ENCODE results near the gene PLSCR5. TPM values are rescaled to one million over a fixed set of nuclear protein-coding genes. Genes with fewer than 3 reads are reported as not detected.

Gene PLSCR5
- polyA plus RNA-seq, 3 donors, result not detected

GRCh38 chr3:146536681-146537080, 68.5 kb downstream of the PLSCR5 start:
- Histone ChIP-seq H3K9me3 (replicated peaks in 1 of 2; ENCODE audit: control insufficient read depth in 1 of 2, insufficient read depth in 1 of 2, low read length in 2 of 2) (no peaks in the 10 kb centered on the region), H3K27ac (ENCODE audit: low read depth in 1 of 2, low read length in 2 of 2) (peak overlapping the region in 1 of 2 donors; percentile 59), H3K4me3 (replicated peaks in 1 of 3; ENCODE audit: low read depth in 2 of 3, low read length in 3 of 3) (no peak overlapping the region), H3K27me3 (ENCODE audit: control insufficient read depth in 2 of 2, insufficient read depth in 2 of 2, low read length in 2 of 2) (no peaks in the 10 kb centered on the region), H3K9ac (ENCODE audit: insufficient read depth, low read length, poor library complexity, severe bottlenecking) (no peak overlapping the region), H3K4me2 (replicated peaks; ENCODE audit: extremely low read depth, low read length, poor library complexity, severe bottlenecking) (no peak overlapping the region), H3K36me3 (replicated peaks in 1 of 2; ENCODE audit: control insufficient read depth in 1 of 2, insufficient read depth in 2 of 2, low read length in 2 of 2) (peaks cover 22 to 54% of the 10 kb centered on the region in 2 donors), H4K20me1 (ENCODE audit: insufficient read depth, low read length) (peaks cover 69% of the 10 kb centered on the region), H2AFZ (ENCODE audit: insufficient read depth, low read depth, low read length, poor library complexity, severe bottlenecking) (no peak overlapping the region), H3K79me2 (ENCODE audit: insufficient read depth, low read length) (peaks cover 85% of the 10 kb centered on the region), H3K4me1 (ENCODE audit: control insufficient read depth in 1 of 2, insufficient read depth in 2 of 2, low read length in 2 of 2) (peaks cover 24% of the 10 kb centered on the region in 2 donors)
- DNase-seq, result no peak
- peak overlapping the region in 5 of 7 donors; percentile 10 to 60 (median 36) for H3K27ac Mint-ChIP-seq
- peaks cover 0 to 2% (median 0%) of the 10 kb centered on the region in 3 donors for H3K27me3 Mint-ChIP-seq (ENCODE audit: low read depth in 3 of 3)
- H3K4me3 Mint-ChIP-seq, result no peak overlapping the region
- intact Hi-C loops (cut with micrococcal nuclease), result no loop called here
- H3K9me3 Mint-ChIP-seq, result no peaks in the 10 kb centered on the region
- H3K4me1 Mint-ChIP-seq, result peaks cover 51% of the 10 kb centered on the region
- peaks cover 50 to 63% of the 10 kb centered on the region in 2 donors for H3K36me3 Mint-ChIP-seq
- TF ChIP-seq, protein P1, sequence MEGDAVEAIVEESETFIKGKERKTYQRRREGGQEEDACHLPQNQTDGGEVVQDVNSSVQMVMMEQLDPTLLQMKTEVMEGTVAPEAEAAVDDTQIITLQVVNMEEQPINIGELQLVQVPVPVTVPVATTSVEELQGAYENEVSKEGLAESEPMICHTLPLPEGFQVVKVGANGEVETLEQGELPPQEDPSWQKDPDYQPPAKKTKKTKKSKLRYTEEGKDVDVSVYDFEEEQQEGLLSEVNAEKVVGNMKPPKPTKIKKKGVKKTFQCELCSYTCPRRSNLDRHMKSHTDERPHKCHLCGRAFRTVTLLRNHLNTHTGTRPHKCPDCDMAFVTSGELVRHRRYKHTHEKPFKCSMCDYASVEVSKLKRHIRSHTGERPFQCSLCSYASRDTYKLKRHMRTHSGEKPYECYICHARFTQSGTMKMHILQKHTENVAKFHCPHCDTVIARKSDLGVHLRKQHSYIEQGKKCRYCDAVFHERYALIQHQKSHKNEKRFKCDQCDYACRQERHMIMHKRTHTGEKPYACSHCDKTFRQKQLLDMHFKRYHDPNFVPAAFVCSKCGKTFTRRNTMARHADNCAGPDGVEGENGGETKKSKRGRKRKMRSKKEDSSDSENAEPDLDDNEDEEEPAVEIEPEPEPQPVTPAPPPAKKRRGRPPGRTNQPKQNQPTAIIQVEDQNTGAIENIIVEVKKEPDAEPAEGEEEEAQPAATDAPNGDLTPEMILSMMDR (IDR thresholded peaks at IDR 0.05), result no peak

Small RNA genes within 50 kb of the gene (small RNA-seq; reads per million reads assigned to genes)
- gene RNU6-428P (ENCODE audit: insufficient read length, low read depth), result not detected

Other genes starting within 250 kb of the PLSCR5 start
- gene PLSCR2, start 135.8 kb downstream of the PLSCR5 start, polyA plus RNA-seq, result not detected
- 100 to 1,000 TPM; 103 to 221 (median 127) TPM for gene PLSCR1, start 60.7 kb downstream of the PLSCR5 start, polyA plus RNA-seq

Data from CD14-positive monocyte (primary cell).